DND-41 (cell line): ENCODE measurements around the gene ME3.

Experiments used
- ATAC-seq: fragments of 200-7000 bp; cut with Tn5 transposase; 3 replicates; pipeline ENCODE4 v1.9.1; 2021; ENCODE audit warnings: low read depth; ENCODE audit not compliant: insufficient read depth
- DNase-seq: peaks from one replicate; pipeline ENCODE4 v3.0.0-alpha.2; 2020
- H2AFZ ChIP-seq: 2 replicates; pipeline ENCODE4 v1.6.0; 2012; ENCODE audit warnings: low read depth, low read length
- H3K27ac ChIP-seq: 2 replicates; pipeline ENCODE4 v1.5.1; 2012; ENCODE audit warnings: low read length, inconsistent platforms
- H3K27me3 ChIP-seq: fragments of 200-600 bp; sonication (generic); 2 replicates; pipeline ENCODE4 v1.6.0; 2012; ENCODE audit warnings: low read length, mild to moderate bottlenecking, inconsistent platforms; ENCODE audit not compliant: insufficient read depth, poor library complexity
- H3K36me3 ChIP-seq: 2 replicates; pipeline ENCODE4 v1.5.1; 2012; ENCODE audit warnings: low read length, inconsistent platforms; ENCODE audit not compliant: insufficient read depth
- H3K4me1 ChIP-seq: 2 replicates; pipeline ENCODE4 v1.5.1; 2012; ENCODE audit warnings: mild to moderate bottlenecking, low read length; ENCODE audit not compliant: insufficient read depth
- H3K4me2 ChIP-seq: 2 replicates; pipeline ENCODE4 v1.6.0; 2012; ENCODE audit warnings: mild to moderate bottlenecking, moderate library complexity, low read length, inconsistent platforms; ENCODE audit not compliant: insufficient read depth
- H3K4me3 ChIP-seq, 2 experiments: fragments of 200-600 bp in 1 of 2; shearing (Covaris generic) in 1 of 2; 2 replicates each; pipeline ENCODE4 v1.5.1; 2012 to 2016; ENCODE audit warnings: inconsistent platforms in 2 of 2, low read length in 2 of 2, mild to moderate bottlenecking in 2 of 2, low read depth in 1 of 2, moderate library complexity in 1 of 2
- H3K79me2 ChIP-seq: 2 replicates; pipeline ENCODE4 v1.6.0; 2012; ENCODE audit warnings: low read length, inconsistent platforms; ENCODE audit not compliant: insufficient read depth
- H3K9ac ChIP-seq: 2 replicates; pipeline ENCODE4 v1.6.0; 2012; ENCODE audit warnings: low read depth, mild to moderate bottlenecking, inconsistent platforms, low read length, moderate library complexity
- H3K9me3 ChIP-seq: 2 replicates; pipeline ENCODE4 v1.5.1; 2012; ENCODE audit warnings: low read length, moderate library complexity, mild to moderate bottlenecking, inconsistent platforms; ENCODE audit not compliant: insufficient read depth, severe bottlenecking
- H4K20me1 ChIP-seq: 2 replicates; pipeline ENCODE4 v1.6.0; 2012; ENCODE audit warnings: low read length; ENCODE audit not compliant: insufficient read depth
- CTCF ChIP-seq: IDR thresholded peaks from 2 replicates; pipeline ENCODE4 v1.5.1; 2012; ENCODE audit warnings: borderline replicate concordance, low read length, moderate library complexity, mild to moderate bottlenecking; ENCODE audit not compliant: poor library complexity, severe bottlenecking; ENCODE audit errors: extremely low read depth
- EZH2 ChIP-seq: IDR thresholded peaks from 3 replicates; pipeline ENCODE4 v1.6.1; 2012; ENCODE audit warnings: borderline replicate concordance, low read depth, mild to moderate bottlenecking, moderate library complexity, low read length, inconsistent platforms; ENCODE audit not compliant: severe bottlenecking

ME3 gene

GRCh38 chr11:86629045-86629706 is 43.2 kb downstream of the ME3 start:
- no peak overlapping the region for H3K9ac ChIP-seq
- H3K4me1 ChIP-seq: no peaks in the 10 kb centered on the region
- no peak overlapping the region for H3K4me2 ChIP-seq
- H2AFZ ChIP-seq: no peak overlapping the region
- DNase-seq (no peak), ATAC-seq (no peak)
- no peak overlapping the region for H3K27ac ChIP-seq
- H4K20me1 ChIP-seq: peaks cover 3% of the 10 kb centered on the region; the same call in 1 of the 2 replicates
- no peaks in the 10 kb centered on the region for H3K79me2 ChIP-seq
- H3K36me3 ChIP-seq: no peaks in the 10 kb centered on the region
- H3K27me3 ChIP-seq: no peaks in the 10 kb centered on the region
- no peak for TF ChIP-seq CTCF
- TF ChIP-seq EZH2: no peak
- no peak overlapping the region for H3K4me3 ChIP-seq
- H3K9me3 ChIP-seq: no peaks in the 10 kb centered on the region

GRCh38 chr11:86627776-86628455 is 44.5 kb downstream of the ME3 start:
- ATAC-seq (no peak), DNase-seq (no peak)
- Histone ChIP-seq H3K27ac (no peak overlapping the region), H3K9ac (no peak overlapping the region), H2AFZ (no peak overlapping the region), H3K36me3 (no peaks in the 10 kb centered on the region), H3K4me2 (no peak overlapping the region), H4K20me1 (peaks cover 3% of the 10 kb centered on the region; the same call in 1 of the 2 replicates), H3K79me2 (no peaks in the 10 kb centered on the region), H3K4me1 (no peaks in the 10 kb centered on the region), H3K4me3 (no peak overlapping the region), H3K9me3 (no peaks in the 10 kb centered on the region), H3K27me3 (no peaks in the 10 kb centered on the region)
- TF ChIP-seq EZH2 (no peak), CTCF (no peak)

GRCh38 chr11:86625981-86626380 is 46.4 kb downstream of the ME3 start:
- Histone ChIP-seq H3K9me3 (no peaks in the 10 kb centered on the region), H3K79me2 (no peaks in the 10 kb centered on the region), H2AFZ (no peak overlapping the region), H4K20me1 (peaks cover 3% of the 10 kb centered on the region; the same call in 1 of the 2 replicates), H3K27me3 (no peaks in the 10 kb centered on the region), H3K4me1 (no peaks in the 10 kb centered on the region), H3K4me2 (no peak overlapping the region), H3K9ac (no peak overlapping the region), H3K36me3 (no peaks in the 10 kb centered on the region), H3K4me3 (no peak overlapping the region), H3K27ac (no peak overlapping the region)
- TF ChIP-seq EZH2 (no peak), CTCF (no peak)
- DNase-seq (no peak), ATAC-seq (no peak)
